Aorta (tissue), 5 donors: Measurements from ENCODE around the gene TMEM101. TPM values are rescaled to one million over a fixed set of nuclear protein-coding genes. Genes with fewer than 3 reads are reported as not detected.

ENCODE experiments used
- ATAC-seq: fragments of 200-7000 bp; cut with Tn5 transposase; one replicate; pipeline ENCODE4 v1.9.1; 2022; ENCODE audit warnings: moderate library complexity; ENCODE audit not compliant: low FRiP score
- DNase-seq, 2 donors: peaks; one replicate each; pipeline ENCODE4 v3.0.0-alpha.2; 2020
- H3K27ac ChIP-seq, 2 donors: one replicate each; pipeline ENCODE4 v1.5.1; 2013; ENCODE audit warnings: low read length in 2 of 2, mild to moderate bottlenecking in 2 of 2, moderate library complexity in 2 of 2, control low read depth in 1 of 2, inconsistent platforms in 1 of 2, low read depth in 1 of 2
- H3K27me3 ChIP-seq, 2 donors: one replicate each; pipeline ENCODE4 v1.6.1; 2013; ENCODE audit warnings: control low read depth in 1 of 2, low read length in 1 of 2, mild to moderate bottlenecking in 1 of 2, moderate library complexity in 1 of 2; ENCODE audit not compliant: insufficient read depth in 2 of 2, control insufficient read depth in 1 of 2
- H3K36me3 ChIP-seq, 2 donors: one replicate each; pipeline ENCODE4 v1.6.1; 2013; ENCODE audit warnings: control low read depth in 1 of 2, low read length in 1 of 2, mild to moderate bottlenecking in 1 of 2; ENCODE audit not compliant: insufficient read depth in 2 of 2, control insufficient read depth in 1 of 2
- H3K4me1 ChIP-seq, 2 donors: one replicate each; pipeline ENCODE4 v1.6.1; 2013; ENCODE audit warnings: low read length in 2 of 2, control low read depth in 1 of 2, mild to moderate bottlenecking in 1 of 2, moderate library complexity in 1 of 2; ENCODE audit not compliant: insufficient read depth in 2 of 2, control insufficient read depth in 1 of 2
- H3K4me3 ChIP-seq, 2 donors: one replicate each; pipeline ENCODE4 v1.5.1; 2013; ENCODE audit warnings: low read length in 2 of 2, control low read depth in 1 of 2, mild to moderate bottlenecking in 1 of 2
- H3K9me3 ChIP-seq: one replicate; pipeline ENCODE4 v1.6.1; 2013; ENCODE audit warnings: mild to moderate bottlenecking, low read length; ENCODE audit not compliant: control insufficient read depth
- WGBS, 2 donors: extraction: QIAGEN DNeasy Blood & Tissue Kit; methylation state at CpG; one replicate each; pipeline ENCODE4 v1.1.7; 2013; 5-methylcytosine and 5-hydroxymethylcytosine counted together
- intact Hi-C, 2 donors: fragments of 100-400 bp; cut with DNase I; formaldehyde crosslinking; loops; one replicate each; pipeline versions ENCODE4 v1.14.2 to v1.15.0; 2022
- long read RNA-seq, 2 donors: library from polyadenylated mRNA; unstranded; transcript quantifications; one replicate each; pipeline ENCODE4 v2.0.0, GENCODE V29; 2020 to 2021
- polyA plus RNA-seq, 2 donors: library from polyadenylated mRNA; stranded (reverse); fragments of 200-250 nt; gene quantifications; one replicate each; pipeline ENCODE4 v1.2.3, GENCODE V29; 2013
- total RNA-seq, 2 donors: library from RNA; stranded (reverse); fragmentation: NEBNext Ultra II Directional; extraction: Animal tissue kit (Norgen Biotek cat#: 25700); gene quantifications; one replicate each; pipeline ENCODE4 v1.2.1, GENCODE V29; 2021
- donor health status: healthy with polysubstance abuse.
- donor health status: Bipolar disorder and iron deficiency.
- donor health status: DM: no; HTN: no; CAD: no.
- donor health status: DM: no; HTN: no; CAD: no.
- donor health status: DM: yes; HTN: yes; CAD: no.

TMEM101 gene
- total RNA-seq (10 to 100 TPM; 15.2 to 16.7 TPM), polyA plus RNA-seq (10 to 100 TPM; 21.5 to 25.0 TPM)
- long read RNA-seq, donor 1, transcript TMEM101-201 (4 exons, 1,536 nt), result major isoform, 67 of 70 reads
- long read RNA-seq, donor 1, partial matches to known transcripts, result 1 of 70 reads
- long read RNA-seq, donor 1, other reads (novel, unspliced or antisense), result 0 of 70 reads
- long read RNA-seq, donor 2, transcript TMEM101-201 (4 exons, 1,536 nt), result major isoform, 9 of 13 reads
- long read RNA-seq, donor 2, partial matches to known transcripts, result 0 of 13 reads
- long read RNA-seq, donor 2, other reads (novel, unspliced or antisense), result 4 of 13 reads

GRCh38 chr17:44014437-44015172, at the start of gene TMEM101:
TSS of gene TMEM101 (minus strand) at chr17:44014963. CDS start at chr17:44014952, 11 bp downstream.
- Histone ChIP-seq H3K36me3 (peaks cover 0 to 3% of the 10 kb centered on the region in 2 donors), H3K4me1 (no peaks in the 10 kb centered on the region), H3K4me3 (peak within 1 kb of the TSS; percentile 38 to 65), H3K27me3 (no peaks in the 10 kb centered on the region), H3K9me3 (no peaks in the 10 kb centered on the region), H3K27ac (peak within 1 kb of the TSS in 1 of 2 donors; percentile 41)
- WGBS, 2 donors, result 0 to 1% methylated on average over 43 of the region's 43 CpGs
- ATAC-seq (peak; percentile 96), DNase-seq (peak; percentile 94 to 96)
- intact Hi-C loops, result no loop called here

GRCh38 chr17:44063704-44064639, 49.2 kb upstream of the TMEM101 start:
- no peaks in the 10 kb centered on the region for H3K4me1 ChIP-seq
- intact Hi-C loops, result no loop called here
- ATAC-seq (no peak), DNase-seq (peak in 1 of 2 donors; percentile 16)
- 64% methylated on average over 10 of the region's 10 CpGs for WGBS, 2 donors
- H3K27me3 ChIP-seq, result no peaks in the 10 kb centered on the region
- H3K36me3 ChIP-seq, result no peaks in the 10 kb centered on the region
- no peak overlapping the region for H3K4me3 ChIP-seq
- H3K9me3 ChIP-seq, result no peaks in the 10 kb centered on the region
- no peak overlapping the region for H3K27ac ChIP-seq

GRCh38 chr17:44062871-44063270, 48.1 kb upstream of the TMEM101 start:
- Histone ChIP-seq H3K4me1 (no peaks in the 10 kb centered on the region), H3K4me3 (no peak overlapping the region), H3K27me3 (no peaks in the 10 kb centered on the region), H3K27ac (no peak overlapping the region), H3K36me3 (no peaks in the 10 kb centered on the region), H3K9me3 (no peaks in the 10 kb centered on the region)
- intact Hi-C loops, result no loop called here
- DNase-seq, result peak in 1 of 2 donors; percentile 58
- 92% methylated on average over 15 of the region's 15 CpGs for WGBS, 2 donors
- no peak for ATAC-seq

GRCh38 chr17:44061446-44061845, 46.7 kb upstream of the TMEM101 start:
- intact Hi-C loops, result no loop called here
- no peak for DNase-seq
- 42 to 58% methylated on average over 1 of the region's 1 CpG for WGBS, 2 donors
- Histone ChIP-seq H3K27me3 (no peaks in the 10 kb centered on the region), H3K27ac (no peak overlapping the region), H3K4me3 (no peak overlapping the region), H3K4me1 (no peaks in the 10 kb centered on the region), H3K9me3 (no peaks in the 10 kb centered on the region), H3K36me3 (no peaks in the 10 kb centered on the region)
- no peak for ATAC-seq

GRCh38 chr17:44059101-44059892, 44.5 kb upstream of the TMEM101 start:
- DNase-seq (no peak), ATAC-seq (no peak)
- 85 to 88% methylated on average over 14 of the region's 14 CpGs for WGBS, 2 donors
- no peaks in the 10 kb centered on the region for H3K9me3 ChIP-seq
- H3K4me3 ChIP-seq, result no peak overlapping the region
- H3K27ac ChIP-seq, result no peak overlapping the region
- H3K36me3 ChIP-seq, result no peaks in the 10 kb centered on the region
- no peaks in the 10 kb centered on the region for H3K4me1 ChIP-seq
- intact Hi-C loops, result no loop called here
- no peaks in the 10 kb centered on the region for H3K27me3 ChIP-seq

- DNase-seq (no peak), ATAC-seq (no peak)
- WGBS, 2 donors, result 40 to 41% methylated on average over 3 of the region's 3 CpGs
- intact Hi-C loops, result no loop called here
- Histone ChIP-seq H3K27ac (no peak overlapping the region), H3K4me3 (no peak overlapping the region), H3K4me1 (no peaks in the 10 kb centered on the region), H3K9me3 (no peaks in the 10 kb centered on the region), H3K36me3 (no peaks in the 10 kb centered on the region), H3K27me3 (no peaks in the 10 kb centered on the region)
Observed at GRCh38 chr17:44053125-44053872, 38.5 kb upstream of the TMEM101 start.

GRCh38 chr17:44049294-44050060, 34.7 kb upstream of the TMEM101 start:
- no peak for ATAC-seq
- no peak overlapping the region for H3K4me3 ChIP-seq
- H3K36me3 ChIP-seq, result no peaks in the 10 kb centered on the region
- WGBS, 2 donors, result 93 to 95% methylated on average over 9 of the region's 9 CpGs
- H3K9me3 ChIP-seq, result no peaks in the 10 kb centered on the region
- intact Hi-C loops, result no loop called here
- no peaks in the 10 kb centered on the region for H3K27me3 ChIP-seq
- H3K27ac ChIP-seq, result no peak overlapping the region
- no peaks in the 10 kb centered on the region for H3K4me1 ChIP-seq
- no peak for DNase-seq
